Heart right ventricle (tissue), 16 donors: ENCODE measurements around the gene KCNH1. TPM values are rescaled to one million over a fixed set of nuclear protein-coding genes. Genes with fewer than 3 reads are reported as not detected.

Source experiments
- ATAC-seq, 8 donors: fragments of 200-7000 bp; cut with Tn5 transposase; one replicate each; pipeline ENCODE4 v1.9.1; 2020; ENCODE audit warnings: mild to moderate bottlenecking in 8 of 8, moderate library complexity in 8 of 8, moderate number of reproducible peaks in 1 of 8
- DNase-seq, 2 donors: peaks; one replicate each; pipeline ENCODE4 v3.0.0-alpha.2; 2020
- H3K27ac ChIP-seq, 10 donors: fragments of 200-600 bp; sonication (generic) in 2 of 10; one replicate each; pipeline versions ENCODE4 v1.5.0 to v1.8.0; 2020 to 2022; ENCODE audit warnings: mild to moderate bottlenecking in 3 of 10
- H3K27me3 ChIP-seq, 7 donors: fragments of 200-600 bp; one replicate each; pipeline ENCODE4 v1.8.0; 2021 to 2022; ENCODE audit warnings: mild to moderate bottlenecking in 2 of 7
- H3K36me3 ChIP-seq, 9 donors: fragments of 200-600 bp; sonication (generic) in 1 of 9; one replicate each; pipeline versions ENCODE4 v1.5.0 to v1.8.0; 2020 to 2022; ENCODE audit warnings: mild to moderate bottlenecking in 2 of 9
- H3K4me1 ChIP-seq, 9 donors: fragments of 200-600 bp; sonication (generic) in 1 of 9; one replicate each; pipeline versions ENCODE4 v1.5.0 to v1.8.0; 2020 to 2022; ENCODE audit warnings: mild to moderate bottlenecking in 4 of 9
- H3K4me3 ChIP-seq, 10 donors: fragments of 200-600 bp; sonication (generic) in 2 of 10; one replicate each; pipeline versions ENCODE4 v1.5.0 to v1.8.0; 2020 to 2022; ENCODE audit warnings: mild to moderate bottlenecking in 7 of 10, moderate library complexity in 2 of 10
- H3K9me3 ChIP-seq, 11 donors: fragments of 200-600 bp in 10 of 11; sonication (generic) in 2 of 11; one replicate each; pipeline versions ENCODE4 v1.5.0 to v1.8.0; 2013 to 2022; ENCODE audit warnings: mild to moderate bottlenecking in 2 of 11, control low read depth in 1 of 11, moderate library complexity in 1 of 11
- CTCF ChIP-seq, 9 donors: fragments of 200-600 bp; sonication (generic) in 2 of 9; IDR thresholded peaks; one replicate each; pipeline versions ENCODE4 v1.5.0 to v1.8.0; 2021 to 2022; ENCODE audit warnings: antibody characterized with exemption in 9 of 9, mild to moderate bottlenecking in 5 of 9, moderate library complexity in 1 of 9
- WGBS, 2 donors: extraction: QIAGEN DNeasy Blood & Tissue Kit; methylation state at CpG; one replicate each; pipeline ENCODE4 v1.1.7; 2013; ENCODE audit warnings: inconsistent platforms in 1 of 2; 5-methylcytosine and 5-hydroxymethylcytosine counted together
- intact Hi-C, 10 donors: fragments of 100-400 bp; cut with DNase I; formaldehyde crosslinking; loops; one replicate each; pipeline versions ENCODE4 v1.11.1 to v1.14.2; 2022
- polyA plus RNA-seq, 2 donors: library from polyadenylated mRNA; stranded (reverse); fragments of 200-250 nt; gene quantifications; one replicate each; pipeline ENCODE4 v1.2.3, GENCODE V29; 2013
- total RNA-seq, 10 donors: library from RNA; stranded (reverse); fragmentation: NEBNext Ultra II Directional in 3 of 10; extraction: Animal tissue kit (Norgen Biotek cat#: 25700) in 3 of 10; gene quantifications; one replicate each; pipeline versions ENCODE4 v1.2.1 to v1.2.4, GENCODE V29; 2021 to 2023
- donor health status: Arrhythmogenic right ventricular cardiomyopathy.
- donor health status: ischemic (EF 13 %, LVEDD 7.1; RV severe dilation, severe dysfunction).
- donor health status: healthy with polysubstance abuse.
- donor health status: DM: no; HTN: yes; CAD: no.
- donor health status: DM: no; HTN: no; CAD: no.
- donor health status: ischemic (EF 25% LVEDD 6.9; RV normal size, moderate dysfunction).
- donor health status: ischemic (EF 25% LVEDD 5.7; RV mildly dilated, moderate dysfunction).
- donor health status: healthy.
- donor health status: DM: yes; HTN: yes; CAD: no.
- donor health status: Ischemic cardiomyopathy.
- donor health status: ischemic (EF 35%, LVEDD 5.7; RV mildly dilated, moderate dysfunction).
- donor health status: nonischemic (EF 11% LVEDD 7.7; RV severe dilation, severe dysfunction).
- donor health status: DM: yes; HTN: yes; CAD: no.
- donor health status: PGD.
- donor health status: ischemic (EF 29% LVEDD 5.4; RV normal size, mild dysfunction).
- donor health status: nonischemic (EF 23%, LVEDD 6.1; RV moderate dilation, normal function).

The KCNH1 gene
- total and polyA plus RNA-seq, 12 donors: 0.09 TPM; not detected in 11

GRCh38 chr1:210786546-210786945 is 347.4 kb downstream of the KCNH1 start:
- 73 to 88% methylated on average over 1 of the region's 1 CpG for WGBS, 2 donors
- Histone ChIP-seq H3K4me3 (no peak overlapping the region), H3K27ac (no peak overlapping the region), H3K9me3 (no peaks in the 10 kb centered on the region), H3K4me1 (no peaks in the 10 kb centered on the region), H3K27me3 (peaks cover 0 to 7% (median 0%) of the 10 kb centered on the region in 7 donors), H3K36me3 (no peaks in the 10 kb centered on the region)
- intact Hi-C loops: no loop called here
- DNase-seq: no peak
- TF ChIP-seq CTCF (IDR thresholded peaks at IDR 0.05): no peak
- ATAC-seq: no peak

DNA sequence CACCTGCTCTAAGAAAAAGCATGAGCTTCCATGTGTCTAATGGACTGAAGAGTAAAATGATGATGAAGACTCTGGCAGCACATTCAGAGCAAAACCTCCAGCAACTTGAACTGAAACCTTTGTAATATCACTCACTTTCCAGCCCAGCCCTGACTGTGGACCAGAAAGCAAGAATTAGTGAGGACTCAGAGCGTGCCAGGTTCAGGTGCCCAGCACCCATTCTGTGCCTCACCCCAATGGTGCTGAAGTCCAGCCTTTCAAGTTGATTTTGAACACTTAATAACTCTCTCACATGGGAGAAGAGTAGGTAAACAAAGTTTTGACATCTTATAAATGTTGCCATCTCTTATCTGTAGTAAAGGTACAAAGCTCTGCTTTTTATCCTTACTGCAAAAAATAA is 350.0 kb downstream of the KCNH1 start:
- TF ChIP-seq CTCF (IDR thresholded peaks at IDR 0.05): no peak
- Histone ChIP-seq H3K27me3 (peaks cover 0 to 6% (median 0%) of the 10 kb centered on the region in 7 donors), H3K36me3 (no peaks in the 10 kb centered on the region), H3K4me3 (no peak overlapping the region), H3K9me3 (no peaks in the 10 kb centered on the region), H3K4me1 (peaks cover 0 to 8% (median 0%) of the 10 kb centered on the region in 9 donors), H3K27ac (no peak overlapping the region)
- 73 to 74% methylated on average over 1 of the region's 1 CpG for WGBS, 2 donors
- DNase-seq (no peak), ATAC-seq (no peak)
- intact Hi-C loops: no loop called here

DNA sequence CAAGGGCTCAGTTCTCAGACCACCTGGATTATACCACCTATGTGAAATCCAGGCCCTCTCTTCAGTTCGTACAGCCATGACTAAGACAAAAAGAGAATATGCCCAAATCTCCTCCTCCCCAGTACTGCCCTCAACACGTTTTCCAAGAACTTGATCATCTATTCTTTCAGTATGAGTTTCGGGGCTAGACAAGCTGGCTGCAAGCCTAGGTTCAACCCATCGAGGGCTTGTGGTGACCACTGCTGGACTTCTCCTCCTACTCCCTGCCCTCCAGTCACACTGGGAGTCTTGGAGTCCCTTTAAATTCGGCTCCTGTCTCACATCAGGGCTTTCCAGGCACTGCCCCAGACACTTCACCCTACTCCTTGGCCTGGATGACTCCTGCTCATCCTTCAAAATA is 352.3 kb downstream of the KCNH1 start:
- DNase-seq (no peak), ATAC-seq (no peak)
- Histone ChIP-seq H3K36me3 (no peaks in the 10 kb centered on the region), H3K27me3 (peaks cover 0 to 6% (median 0%) of the 10 kb centered on the region in 7 donors), H3K4me1 (peaks cover 0 to 8% (median 0%) of the 10 kb centered on the region in 9 donors), H3K27ac (no peak overlapping the region), H3K9me3 (no peaks in the 10 kb centered on the region), H3K4me3 (no peak overlapping the region)
- TF ChIP-seq CTCF (IDR thresholded peaks at IDR 0.05): no peak
- intact Hi-C loops: no loop called here
- whole genome bisulfite sequencing, 2 donors: 57 to 65% methylated on average over 5 of the region's 5 CpGs

DNA sequence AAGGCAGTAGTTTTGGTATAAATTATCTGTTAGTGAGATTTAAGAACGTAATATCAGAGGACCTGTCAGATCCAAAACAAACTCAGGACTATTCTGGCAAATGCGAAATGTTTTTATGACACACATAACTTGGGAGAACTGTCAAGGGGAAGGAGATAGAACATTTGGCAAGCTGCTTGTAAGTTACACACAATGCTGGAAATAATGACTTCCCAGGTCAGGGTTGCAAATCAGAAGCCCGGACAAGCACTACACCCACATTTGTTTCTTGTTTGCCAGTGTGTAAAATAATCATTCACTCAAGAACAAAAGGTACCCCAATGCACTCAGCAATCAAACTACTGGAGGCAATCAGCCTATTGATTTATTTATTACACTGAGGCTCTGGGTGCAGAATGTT is 354.7 kb downstream of the KCNH1 start:
- no peak for TF ChIP-seq CTCF (IDR thresholded peaks at IDR 0.05)
- Histone ChIP-seq H3K27me3 (peaks cover 0 to 6% (median 0%) of the 10 kb centered on the region in 7 donors), H3K4me3 (no peak overlapping the region), H3K9me3 (no peaks in the 10 kb centered on the region), H3K36me3 (no peaks in the 10 kb centered on the region), H3K4me1 (peaks cover 0 to 8% (median 0%) of the 10 kb centered on the region in 9 donors), H3K27ac (no peak overlapping the region)
- no peak for DNase-seq
- no peak for ATAC-seq
- intact Hi-C loops: no loop called here
- WGBS, 2 donors: 34 to 43% methylated on average over 3 of the region's 3 CpGs
